Activated B cell treated with CpG ODN at 0.5 μM for 24 hours (primary cell): ENCODE measurements around the gene TRAPPC10. TPM values are rescaled to one million over a fixed set of nuclear protein-coding genes. Genes with fewer than 3 reads are reported as not detected.
A peak's percentile ranks its signal among the peaks of the same experiment; 100 is the strongest.

ENCODE experiments used
- ATAC-seq: fragments of 200-7000 bp; cut with Tn5 transposase; one replicate; pipeline ENCODE4 v1.10.0; 2021; ENCODE audit warnings: low read depth, mild to moderate bottlenecking, moderate library complexity
- CTCF ChIA-PET: fragments of 350-600 bp; sonication (Branson Sonifier 250); formaldehyde crosslinking; loops from one replicate; lab custom pipeline; 2021; ENCODE audit warnings: antibody characterized with exemption; lab: Charles Lee
- POLR2A ChIA-PET: fragments of 350-600 bp; sonication (Branson Sonifier 250); formaldehyde crosslinking; loops from one replicate; lab custom pipeline; 2021; ENCODE audit warnings: antibody characterized with exemption; lab: Charles Lee
- DNase-seq: peaks from one replicate; pipeline ENCODE4 v3.0.0; 2022
- H3K27ac Mint-ChIP-seq: one replicate; pipeline ENCODE4 v1.8.0; 2020; ENCODE audit warnings: mixed read lengths
- H3K27me3 Mint-ChIP-seq: one replicate; pipeline ENCODE4 v1.8.0; 2021; ENCODE audit warnings: mixed read lengths
- H3K36me3 Mint-ChIP-seq: one replicate; pipeline ENCODE4 v1.8.0; 2021; ENCODE audit warnings: low read depth, mixed read lengths
- H3K4me1 Mint-ChIP-seq: one replicate; pipeline ENCODE4 v1.8.0; 2021; ENCODE audit warnings: mixed read lengths
- H3K4me3 Mint-ChIP-seq: one replicate; pipeline ENCODE4 v1.8.0; 2020; ENCODE audit warnings: mild to moderate bottlenecking, mixed read lengths
- H3K9me3 Mint-ChIP-seq: one replicate; pipeline ENCODE4 v1.8.0; 2020; ENCODE audit warnings: mixed read lengths
- intact Hi-C: fragments of 100-400 bp; cut with micrococcal nuclease; formaldehyde crosslinking; loops from one replicate; pipeline ENCODE4 v1.15.1; 2024
- total RNA-seq: library from RNA; stranded (reverse); gene quantifications from 2 replicates; pipeline ENCODE4 v1.2.3, GENCODE V29; 2022
- TF ChIP-seq, protein P1 (sequence below): fragments of 200-600 bp; IDR thresholded peaks from one replicate; pipeline ENCODE4 v1.8.0; 2022; ENCODE audit warnings: antibody characterized with exemption, mild to moderate bottlenecking

TRAPPC10 gene
- total RNA-seq, 1 donor from 2014 or later, result 96.0 TPM

- POLR2A ChIA-PET, result no interaction called here
- Mint-ChIP-seq H3K4me1 (peaks cover 53% of the 10 kb centered on the region), H3K36me3 (peaks cover 88% of the 10 kb centered on the region), H3K27me3 (no peaks in the 10 kb centered on the region), H3K9me3 (no peaks in the 10 kb centered on the region), H3K4me3 (no peak overlapping the region), H3K27ac (peak overlapping the region; percentile 97)
- CTCF ChIA-PET, result no interaction called here
- intact Hi-C loops, result no loop called here
- ATAC-seq (no peak), DNase-seq (no peak)
- TF ChIP-seq, protein P1, sequence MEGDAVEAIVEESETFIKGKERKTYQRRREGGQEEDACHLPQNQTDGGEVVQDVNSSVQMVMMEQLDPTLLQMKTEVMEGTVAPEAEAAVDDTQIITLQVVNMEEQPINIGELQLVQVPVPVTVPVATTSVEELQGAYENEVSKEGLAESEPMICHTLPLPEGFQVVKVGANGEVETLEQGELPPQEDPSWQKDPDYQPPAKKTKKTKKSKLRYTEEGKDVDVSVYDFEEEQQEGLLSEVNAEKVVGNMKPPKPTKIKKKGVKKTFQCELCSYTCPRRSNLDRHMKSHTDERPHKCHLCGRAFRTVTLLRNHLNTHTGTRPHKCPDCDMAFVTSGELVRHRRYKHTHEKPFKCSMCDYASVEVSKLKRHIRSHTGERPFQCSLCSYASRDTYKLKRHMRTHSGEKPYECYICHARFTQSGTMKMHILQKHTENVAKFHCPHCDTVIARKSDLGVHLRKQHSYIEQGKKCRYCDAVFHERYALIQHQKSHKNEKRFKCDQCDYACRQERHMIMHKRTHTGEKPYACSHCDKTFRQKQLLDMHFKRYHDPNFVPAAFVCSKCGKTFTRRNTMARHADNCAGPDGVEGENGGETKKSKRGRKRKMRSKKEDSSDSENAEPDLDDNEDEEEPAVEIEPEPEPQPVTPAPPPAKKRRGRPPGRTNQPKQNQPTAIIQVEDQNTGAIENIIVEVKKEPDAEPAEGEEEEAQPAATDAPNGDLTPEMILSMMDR, result no peak
These were observed 74.7 kb downstream of the TRAPPC10 start for GRCh38 chr21:44086636-44087425.

GRCh38 chr21:44087426-44088400 is 75.6 kb downstream of the TRAPPC10 start:
- ATAC-seq (no peak), DNase-seq (no peak)
- POLR2A ChIA-PET, result interaction anchor here (3.2 kb wide), 1 partner anchor 74 kb away, joined by 10 read pairs; no protein-coding TSS in a partner anchor
- intact Hi-C loops, result no loop called here
- Mint-ChIP-seq H3K9me3 (no peaks in the 10 kb centered on the region), H3K27ac (peak overlapping the region; percentile 97), H3K27me3 (no peaks in the 10 kb centered on the region), H3K36me3 (peaks cover 86% of the 10 kb centered on the region), H3K4me1 (peaks cover 59% of the 10 kb centered on the region), H3K4me3 (peak overlapping the region; percentile 46)
- CTCF ChIA-PET, result no interaction called here
- TF ChIP-seq, protein P1, result no peak

- peaks cover 86% of the 10 kb centered on the region for H3K36me3 Mint-ChIP-seq
- POLR2A ChIA-PET, result interaction anchor here (3.2 kb wide), 1 partner anchor 75 kb away, joined by 10 read pairs; no protein-coding TSS in a partner anchor
- no peak for DNase-seq
These were observed 76.3 kb downstream of the TRAPPC10 start for GRCh38 chr21:44088401-44088780.

GRCh38 chr21:44089001-44089911 is 77.1 kb downstream of the TRAPPC10 start:
- Mint-ChIP-seq H3K4me1 (peaks cover 64% of the 10 kb centered on the region), H3K4me3 (peak overlapping the region; percentile 78), H3K27ac (peak overlapping the region; percentile 97), H3K27me3 (no peaks in the 10 kb centered on the region), H3K36me3 (peaks cover 86% of the 10 kb centered on the region), H3K9me3 (no peaks in the 10 kb centered on the region)
- POLR2A ChIA-PET, result interaction anchor here (0.5 to 3.2 kb wide), 8 partner anchors 10 to 843 kb away, joined by 3 to 10 read pairs (median 5); partner anchors contain the start of gene TRAPPC10
- intact Hi-C loops, result no loop called here
- TF ChIP-seq, protein P1, result no peak
- CTCF ChIA-PET, result interaction anchor here (1.2 kb wide), 1 partner anchor 76 kb away, joined by 5 read pairs; no protein-coding TSS in a partner anchor
- ATAC-seq (peak; percentile 70), DNase-seq (no peak)

More at GRCh38 chr21:44088401-44088780, 76.3 kb downstream of the TRAPPC10 start:
- no peak for ATAC-seq
- Mint-ChIP-seq H3K4me1 (peaks cover 64% of the 10 kb centered on the region), H3K27me3 (no peaks in the 10 kb centered on the region), H3K4me3 (no peak overlapping the region), H3K9me3 (no peaks in the 10 kb centered on the region), H3K27ac (peak overlapping the region; percentile 97)
- intact Hi-C loops, result no loop called here
- TF ChIP-seq, protein P1, result no peak
- CTCF ChIA-PET, result no interaction called here
